GM12891 (cell line): Measurements from ENCODE around the gene PTPN23.

Experiments
- PAX5 ChIP-seq: IDR thresholded peaks from 2 replicates; pipeline ENCODE4 v1.6.1; 2011; ENCODE audit warnings: low read length, moderate library complexity, mild to moderate bottlenecking; ENCODE audit not compliant: insufficient read depth, severe bottlenecking
- POLR2A ChIP-seq: IDR thresholded peaks from 2 replicates; pipeline ENCODE4 v1.6.1; 2011; ENCODE audit warnings: low read depth, low read length, control low read depth
- POLR2AphosphoS5 ChIP-seq: IDR thresholded peaks from 2 replicates; pipeline ENCODE4 v1.6.1; 2011; ENCODE audit warnings: low read depth, low read length, control low read depth
- POU2F2 ChIP-seq: IDR thresholded peaks from 2 replicates; pipeline ENCODE4 v1.6.1; 2011; ENCODE audit warnings: low read depth, mild to moderate bottlenecking, control low read depth, low read length, moderate library complexity

- TF ChIP-seq POLR2AphosphoS5 = no peak
- TF ChIP-seq PAX5 = no peak
- no peak for TF ChIP-seq POLR2A
- TF ChIP-seq POU2F2 = no peak
Measured at GRCh38 chr3:47428662-47429061, 47.8 kb downstream of the PTPN23 start.
